Subcutaneous adipose tissue (tissue), 4 donors: ENCODE results near the gene PNRC1. TPM values are rescaled to one million over a fixed set of nuclear protein-coding genes. Genes with fewer than 3 reads are reported as not detected.

ENCODE experiments used
- CTCF ChIP-seq: fragments of 450-650 bp; IDR thresholded peaks from one replicate; pipeline ENCODE4 v1.5.1; 2016; ENCODE audit warnings: low read depth, mild to moderate bottlenecking, control low read depth, antibody characterized with exemption, moderate library complexity
- total RNA-seq, 4 donors: library from RNA; depleted of rRNA; stranded (reverse); fragments of >200 nt; gene quantifications; one replicate each; pipeline ENCODE4 v1.1.0, GENCODE V29; 2016

Gene PNRC1
- total RNA-seq, 4 donors from 2014 or later = 228 to 324 (median 262) TPM

DNA sequence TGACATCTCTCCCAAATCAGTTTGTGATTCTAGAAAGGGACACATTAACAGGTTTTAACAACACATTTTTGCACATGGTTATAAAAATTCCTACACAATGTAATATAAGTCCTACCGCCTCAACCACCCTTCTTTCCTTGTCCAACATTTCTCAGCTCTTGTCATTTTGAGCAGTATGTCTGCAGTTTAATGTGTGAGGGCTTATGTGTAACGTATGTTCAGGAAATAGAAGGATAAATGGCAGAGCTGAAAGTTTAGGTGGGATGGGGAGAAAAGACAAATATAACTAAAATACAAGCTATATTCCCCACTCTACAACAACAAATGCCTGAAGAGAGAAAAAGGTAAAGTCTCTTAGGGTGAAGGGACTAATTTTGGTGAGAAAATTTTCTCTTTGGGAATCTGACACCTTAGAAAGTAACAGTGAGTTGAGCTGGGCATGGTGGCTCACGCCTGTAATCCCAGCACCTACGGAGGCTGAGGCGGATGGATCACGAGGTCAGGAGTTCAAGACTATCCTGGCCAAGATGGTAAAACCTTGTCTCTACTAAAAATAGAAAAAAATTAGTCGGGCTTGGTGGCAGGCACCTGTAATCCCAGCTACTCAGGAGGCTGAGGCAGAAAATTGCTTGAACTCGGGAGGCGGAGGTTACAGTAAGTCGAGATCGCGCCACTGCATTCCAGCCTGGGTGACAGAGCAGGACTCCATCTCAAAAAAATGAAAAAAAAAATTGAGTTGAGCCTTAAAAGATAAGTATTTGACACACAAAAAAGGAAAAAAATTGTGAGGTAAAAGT lies 5.1 kb downstream of the PNRC1 start:
- no peak for TF ChIP-seq CTCF

- TF ChIP-seq CTCF = no peak
These were observed 7.3 kb downstream of the PNRC1 start for GRCh38 chr6:89087881-89088280.

DNA sequence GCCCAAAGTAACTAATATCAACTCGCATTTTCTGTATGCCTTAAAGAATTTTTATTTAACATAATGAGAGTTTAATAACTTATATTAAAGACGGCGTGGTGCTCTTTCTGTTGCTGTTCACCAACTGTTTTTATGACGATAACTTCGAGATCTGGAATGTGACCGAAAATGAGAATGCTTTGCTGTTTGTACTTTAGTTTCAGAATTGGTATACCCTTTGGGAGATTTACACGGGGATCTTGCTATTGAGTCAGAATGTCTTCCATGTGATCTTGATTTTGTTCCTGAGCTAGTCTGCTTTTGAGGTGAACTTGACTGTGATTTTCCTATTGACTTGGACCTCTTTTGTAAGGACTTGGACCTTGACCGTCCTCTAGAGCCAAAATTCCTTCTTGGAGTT lies 17.9 kb downstream of the PNRC1 start:
- TF ChIP-seq CTCF = no peak

DNA sequence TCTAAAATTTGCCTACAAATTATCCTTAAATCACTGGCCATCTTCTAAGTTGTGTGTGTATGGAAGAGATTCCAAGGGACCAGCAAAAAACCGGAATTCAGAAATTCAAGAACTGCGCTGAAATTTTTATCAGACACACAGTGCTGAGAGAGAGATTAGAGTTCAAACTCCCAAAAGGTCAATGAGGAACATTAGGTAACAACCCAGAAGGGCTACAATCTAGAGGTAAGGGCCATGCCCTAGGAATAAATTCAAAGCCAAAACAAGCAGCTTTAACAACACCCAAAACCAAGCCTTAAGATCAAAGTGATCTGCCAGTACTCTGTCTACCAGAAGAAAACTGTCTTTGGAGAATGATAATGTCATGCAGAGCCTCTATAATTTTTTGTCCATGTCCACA lies 19.6 kb downstream of the PNRC1 start:
- TF ChIP-seq CTCF = no peak

DNA sequence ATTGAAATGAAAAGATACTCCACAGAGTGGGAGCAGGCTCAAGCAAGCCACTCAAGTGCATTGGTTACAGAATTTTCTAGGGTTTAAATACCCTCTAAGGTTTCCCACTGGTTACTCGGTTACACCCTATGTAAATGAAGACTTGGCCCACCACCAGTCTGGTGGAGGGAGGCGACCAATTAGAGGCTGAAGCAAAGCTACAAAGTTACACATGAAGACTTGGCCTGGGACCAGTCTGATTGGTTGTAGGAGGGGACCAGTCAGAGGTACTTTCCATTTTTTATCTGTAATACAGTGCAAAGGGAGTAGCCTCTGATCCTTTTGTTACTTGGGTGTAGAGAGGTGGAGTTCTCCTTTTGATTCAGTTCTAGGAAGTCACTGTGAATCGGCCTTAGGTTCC lies 29.7 kb downstream of the PNRC1 start:
- TF ChIP-seq CTCF = no peak

DNA sequence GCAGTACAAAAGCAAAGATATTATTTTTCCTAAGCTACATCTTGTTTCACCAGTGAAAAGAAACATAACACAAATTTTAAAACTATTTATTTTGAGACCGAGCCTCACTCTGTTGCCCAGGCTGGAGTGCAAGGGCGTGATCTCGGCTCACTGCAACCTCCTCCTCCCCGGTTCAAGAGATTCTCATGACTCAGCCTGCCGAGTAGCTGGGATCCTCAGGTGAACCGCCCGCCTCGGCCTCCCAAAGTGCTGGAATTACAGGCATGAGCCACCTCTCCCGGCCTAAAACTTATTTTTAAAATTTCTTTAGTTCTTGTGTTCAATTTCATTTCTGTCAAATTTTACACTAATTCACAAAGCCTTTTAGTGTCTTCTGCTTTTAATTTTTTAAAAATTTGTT lies 31.4 kb downstream of the PNRC1 start:
- TF ChIP-seq CTCF = no peak

- TF ChIP-seq CTCF = no peak
These were observed 36.2 kb downstream of the PNRC1 start for GRCh38 chr6:89116702-89117101.
